A673 (cell line): ENCODE measurements around the gene N4BP2L1. TPM values are rescaled to one million over a fixed set of nuclear protein-coding genes. Genes with fewer than 3 reads are reported as not detected.

Experiments used
- BruUV-seq: library from RNA; stranded (reverse); fragments of 400-500 nt; replicated peaks from 2 replicates; lab custom pipeline; 2021; lab: Mats Ljungman, UMichigan
- CTCF ChIA-PET: fragments of 300-600 bp; sonication (Branson Sonifier 250); formaldehyde crosslinking; loops from one replicate; lab custom pipeline; 2022; ENCODE audit warnings: antibody characterized with exemption; lab: Charles Lee
- POLR2A ChIA-PET: fragments of 300-600 bp; sonication (Branson Sonifier 250); formaldehyde crosslinking; loops from one replicate; lab custom pipeline; 2022; ENCODE audit warnings: antibody characterized with exemption; ENCODE audit not compliant: low non-redundant PET; lab: Charles Lee
- DNase-seq: peaks from one replicate; pipeline ENCODE4 v3.0.0-alpha.2; 2015; ENCODE audit warnings: low spot score
- H3K27ac ChIP-seq: fragments of 200-600 bp; sonication (generic); 2 replicates; pipeline ENCODE4 v1.5.1; 2016; ENCODE audit warnings: mixed run types, low read depth, mild to moderate bottlenecking, mixed read lengths, antibody characterized with exemption, low read length; ENCODE audit not compliant: poor library complexity, severe bottlenecking
- H3K27me3 ChIP-seq: fragments of 200-600 bp; sonication (generic); replicated peaks from 2 replicates; pipeline ENCODE4 v1.6.1; 2017; ENCODE audit warnings: mixed run types, low read depth, mild to moderate bottlenecking, mixed read lengths, antibody characterized with exemption, low read length; ENCODE audit not compliant: insufficient read depth, poor library complexity
- H3K36me3 ChIP-seq: fragments of 200-600 bp; sonication (generic); 2 replicates; pipeline ENCODE4 v1.6.1; 2016; ENCODE audit warnings: mixed run types, mild to moderate bottlenecking, mixed read lengths, antibody characterized with exemption, low read length; ENCODE audit not compliant: insufficient read depth, poor library complexity, severe bottlenecking
- H3K4me1 ChIP-seq: fragments of 200-600 bp; sonication (generic); 2 replicates; pipeline ENCODE4 v1.6.1; 2017; ENCODE audit warnings: mixed run types, mild to moderate bottlenecking, mixed read lengths, antibody characterized with exemption, low read length; ENCODE audit not compliant: insufficient read depth, poor library complexity, severe bottlenecking
- H3K4me3 ChIP-seq: fragments of 200-600 bp; sonication (generic); 2 replicates; pipeline ENCODE4 v1.5.1; 2016; ENCODE audit warnings: low read depth, mixed run types, mild to moderate bottlenecking, mixed read lengths, low read length; ENCODE audit not compliant: poor library complexity, severe bottlenecking
- H3K9me3 ChIP-seq: fragments of 200-600 bp; sonication (generic); 2 replicates; pipeline ENCODE4 v1.6.1; 2016; ENCODE audit warnings: mixed run types, low read depth, mild to moderate bottlenecking, mixed read lengths, antibody characterized with exemption, low read length; ENCODE audit not compliant: poor library complexity, severe bottlenecking
- EZH2 ChIP-seq: fragments of 200-600 bp; sonication (generic); IDR thresholded peaks from 2 replicates; pipeline ENCODE4 v1.6.1; 2017; ENCODE audit warnings: borderline replicate concordance, low read depth, mild to moderate bottlenecking, mixed read lengths, antibody characterized with exemption, low read length; ENCODE audit not compliant: poor library complexity, severe bottlenecking
- intact Hi-C: fragments of 100-400 bp; cut with micrococcal nuclease; formaldehyde crosslinking; loops from one replicate; pipeline ENCODE4 v1.10.0; 2022; ENCODE audit not compliant: unreplicated experiment
- total RNA-seq: library from RNA; stranded (reverse); gene quantifications from 2 replicates; pipeline ENCODE4 v1.2.3, GENCODE V29; 2021
- TF ChIP-seq, protein P1 (sequence below): fragments of 300-800, 200-600 bp; sonication (generic); conservative IDR thresholded peaks from 2 replicates; pipeline ENCODE4 v1.5.1; 2017; ENCODE audit warnings: low read depth, mild to moderate bottlenecking, antibody characterized with exemption, low read length, moderate library complexity, mixed read lengths

The N4BP2L1 gene
- total RNA-seq, 1 experiment from 2014 or later, result 0.49 TPM

GRCh38 chr13:32426990-32427851, 709 bp downstream of the N4BP2L1 start:
- peaks cover 10% of the 10 kb centered on the region for H3K4me1 ChIP-seq
- peak overlapping the region; percentile 82 for H3K4me3 ChIP-seq
- H3K36me3 ChIP-seq, result no peaks in the 10 kb centered on the region
- CTCF ChIA-PET, result interaction anchor here (0.5 kb wide), 1 partner anchor 242 kb away, joined by 3 read pairs; no protein-coding TSS in a partner anchor
- no TSS peak for BruUV-seq
- intact Hi-C loops, result no loop called here
- DNase-seq, result peak; percentile 43
- POLR2A ChIA-PET, result interaction anchor here (0.6 kb wide), 1 partner anchor 35 kb away, joined by 3 read pairs; no protein-coding TSS in a partner anchor
- TF ChIP-seq, protein P1, sequence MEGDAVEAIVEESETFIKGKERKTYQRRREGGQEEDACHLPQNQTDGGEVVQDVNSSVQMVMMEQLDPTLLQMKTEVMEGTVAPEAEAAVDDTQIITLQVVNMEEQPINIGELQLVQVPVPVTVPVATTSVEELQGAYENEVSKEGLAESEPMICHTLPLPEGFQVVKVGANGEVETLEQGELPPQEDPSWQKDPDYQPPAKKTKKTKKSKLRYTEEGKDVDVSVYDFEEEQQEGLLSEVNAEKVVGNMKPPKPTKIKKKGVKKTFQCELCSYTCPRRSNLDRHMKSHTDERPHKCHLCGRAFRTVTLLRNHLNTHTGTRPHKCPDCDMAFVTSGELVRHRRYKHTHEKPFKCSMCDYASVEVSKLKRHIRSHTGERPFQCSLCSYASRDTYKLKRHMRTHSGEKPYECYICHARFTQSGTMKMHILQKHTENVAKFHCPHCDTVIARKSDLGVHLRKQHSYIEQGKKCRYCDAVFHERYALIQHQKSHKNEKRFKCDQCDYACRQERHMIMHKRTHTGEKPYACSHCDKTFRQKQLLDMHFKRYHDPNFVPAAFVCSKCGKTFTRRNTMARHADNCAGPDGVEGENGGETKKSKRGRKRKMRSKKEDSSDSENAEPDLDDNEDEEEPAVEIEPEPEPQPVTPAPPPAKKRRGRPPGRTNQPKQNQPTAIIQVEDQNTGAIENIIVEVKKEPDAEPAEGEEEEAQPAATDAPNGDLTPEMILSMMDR, result no peak
- no peak for TF ChIP-seq EZH2
- H3K27me3 ChIP-seq, result no peaks in the 10 kb centered on the region
- peak overlapping the region; percentile 37 for H3K27ac ChIP-seq
- no peaks in the 10 kb centered on the region for H3K9me3 ChIP-seq

- Histone ChIP-seq H3K27ac (no peak overlapping the region), H3K4me3 (peak overlapping the region; percentile 82), H3K36me3 (no peaks in the 10 kb centered on the region), H3K27me3 (no peaks in the 10 kb centered on the region), H3K4me1 (peaks cover 10% of the 10 kb centered on the region), H3K9me3 (no peaks in the 10 kb centered on the region)
- TF ChIP-seq EZH2, result no peak
- TF ChIP-seq, protein P1, result no peak
- no peak for DNase-seq
- intact Hi-C loops, result no loop called here
- ChIA-PET CTCF (interaction anchor here (0.5 kb wide), 1 partner anchor 242 kb away, joined by 3 read pairs; no protein-coding TSS in a partner anchor), POLR2A (no interaction called here)
- no TSS peak for BruUV-seq
Observed at GRCh38 chr13:32426191-32426989, 1.5 kb downstream of the N4BP2L1 start.

DNA sequence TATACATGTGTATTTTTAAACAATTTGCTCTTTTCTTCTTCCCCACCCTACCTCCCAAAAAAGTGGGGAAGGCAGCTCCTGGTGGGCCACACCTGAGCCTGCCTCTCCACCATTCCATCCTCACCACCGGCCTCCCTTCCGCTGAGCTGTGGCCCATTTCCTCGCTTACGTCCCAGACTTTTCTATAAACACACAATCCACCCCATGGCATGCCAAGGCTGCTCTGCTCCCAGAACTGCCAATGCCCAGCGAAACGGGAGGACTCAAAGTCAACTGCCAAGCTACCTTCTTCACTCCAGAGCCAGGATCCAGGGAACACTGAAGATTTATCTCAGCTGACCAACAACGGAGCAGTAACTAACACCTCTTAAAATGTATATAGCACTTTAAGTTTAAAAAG, 2.8 kb downstream of the N4BP2L1 start:
- H3K27ac ChIP-seq, result no peak overlapping the region
- no peak for TF ChIP-seq EZH2
- TF ChIP-seq, protein P1, result no peak
- H3K27me3 ChIP-seq, result no peaks in the 10 kb centered on the region
- BruUV-seq, result no TSS peak
- no peak for DNase-seq
- ChIA-PET POLR2A (no interaction called here), CTCF (no interaction called here)
- no peaks in the 10 kb centered on the region for H3K9me3 ChIP-seq
- intact Hi-C loops, result no loop called here
- no peak overlapping the region for H3K4me3 ChIP-seq
- H3K36me3 ChIP-seq, result no peaks in the 10 kb centered on the region
- H3K4me1 ChIP-seq, result peaks cover 10% of the 10 kb centered on the region
